Measurements from ENCODE around the gene TUG1. TPM values are rescaled to one million over a fixed set of nuclear protein-coding genes. Genes with fewer than 3 reads are reported as not detected.

TUG1 gene
- total and polyA plus RNA-seq, 9 of the 15 experiments (the other 6 are each of a cell fraction or from before 2014, with no cell fraction given) = 24.7 to 132 (median 58.9) TPM

GRCh38 chr22:30925667-30926066 lies 43.4 kb upstream of the TUG1 start:
- no peak for DNase-seq (ENCODE audit: extremely low read depth in 1 of 4, low spot score in 3 of 4)
- Histone ChIP-seq H3K4me1 (replicated peaks in 1 of 2; ENCODE audit: control insufficient read depth in 2 of 2, insufficient read depth in 2 of 2, low read length in 2 of 2) (no peaks in the 10 kb centered on the region), H3K4me2 (ENCODE audit: insufficient read depth, low read length) (no peak overlapping the region), H3K27me3 (ENCODE audit: control insufficient read depth in 2 of 2, insufficient read depth in 2 of 2, low read length in 2 of 2) (no peaks in the 10 kb centered on the region), H3K9me3 (replicated peaks; ENCODE audit: control insufficient read depth, insufficient read depth, low read depth, low read length) (no peaks in the 10 kb centered on the region), H3K9ac (ENCODE audit: insufficient read depth in 1 of 2, low read depth in 2 of 2, low read length in 2 of 2) (no peak overlapping the region), H3K4me3 (no peak overlapping the region), H3K79me2 (ENCODE audit: control insufficient read depth, insufficient read depth, low read length) (no peaks in the 10 kb centered on the region), H3K36me3 (ENCODE audit: control insufficient read depth, insufficient read depth, low read length) (peaks cover 50% of the 10 kb centered on the region; the same call in 2 of the 3 replicates), H2AFZ (ENCODE audit: low read depth, low read length) (no peak overlapping the region), H3K27ac (ENCODE audit: extremely low read depth, low read depth, low read length) (no peak overlapping the region), H4K20me1 (replicated peaks; ENCODE audit: control insufficient read depth, insufficient read depth, low read length) (no peaks in the 10 kb centered on the region), H3K9me1 (ENCODE audit: control insufficient read depth, insufficient read depth, low read length) (no peaks in the 10 kb centered on the region)
- no peak for TF ChIP-seq NCOA4 (IDR thresholded peaks at IDR 0.05; ENCODE audit: partially characterized antibody)
- TF ChIP-seq ID3 (CRISPR knock-in tag; IDR thresholded peaks at IDR 0.05) = no peak
- no peak for TF ChIP-seq ID3 (tag; IDR thresholded peaks at IDR 0.05)
- TF ChIP-seq ZFX (CRISPR knock-in tag; IDR thresholded peaks at IDR 0.05) = no peak
- no peak for TF ChIP-seq FOXA3 (CRISPR knock-in tag; conservative IDR thresholded peaks at IDR 0.05 in 1 of 2, IDR thresholded peaks at IDR 0.05 in 1 of 2)
- TF ChIP-seq TCF15 (CRISPR knock-in tag; IDR thresholded peaks at IDR 0.05) = no peak
- TF ChIP-seq SMARCA4 (IDR thresholded peaks at IDR 0.05) = no peak
- no peak for TF ChIP-seq NR2F6 (CRISPR knock-in tag; IDR thresholded peaks at IDR 0.05)
- no peak for TF ChIP-seq KDM5B (IDR thresholded peaks at IDR 0.05; ENCODE audit: insufficient replicate concordance, low read depth, low read length)
- TF ChIP-seq MCM2 (IDR thresholded peaks at IDR 0.05; ENCODE audit: low read depth) = no peak
- TF ChIP-seq PRMT5 (CRISPR knock-in tag; IDR thresholded peaks at IDR 0.05) = no peak
- TF ChIP-seq SMAD3 (CRISPR knock-in tag; conservative IDR thresholded peaks at IDR 0.05) = no peak
- no peak for TF ChIP-seq ETV6 (IDR thresholded peaks at IDR 0.05; ENCODE audit: borderline replicate concordance in 1 of 2, low read depth in 2 of 2, low read length in 1 of 2)
- TF ChIP-seq ETV6 (CRISPR knock-in tag; IDR thresholded peaks at IDR 0.05; ENCODE audit: borderline replicate concordance) = no peak
- TF ChIP-seq PTTG1 (tag; IDR thresholded peaks at IDR 0.05; ENCODE audit: low read depth) = no peak
- no peak for TF ChIP-seq ZNF282 (CRISPR knock-in tag; IDR thresholded peaks at IDR 0.05)
- TF ChIP-seq ZNF347 (CRISPR knock-in tag; IDR thresholded peaks at IDR 0.05; ENCODE audit: low read depth) = no peak
- TF ChIP-seq CUX1 (CRISPR knock-in tag; IDR thresholded peaks at IDR 0.05) = no peak
- no peak for TF ChIP-seq MECOM (CRISPR knock-in tag; IDR thresholded peaks at IDR 0.05)
- ChIA-PET POLR2A (no interaction called here), CTCF (ENCODE audit: low intra/inter-chr PET ratio) (no interaction called here)
- 0 out of 3 replicates have a peak, but pooled peaks have one; percentile 36 for ATAC-seq
- WGBS (ENCODE audit: insufficient coverage, low coverage, missing lambda C conversion rate) = 83% methylated on average over 4 of the region's 5 CpGs
- no TSS peak for BruUV-seq (replicated peaks)
- no peak for FAIRE-seq
- in situ Hi-C loops (cut with MboI) (no loop called here), intact Hi-C loops (cut with micrococcal nuclease) (no loop called here)
